H1 (cell line): ENCODE data around the gene PRKN. TPM values are rescaled to one million over a fixed set of nuclear protein-coding genes. Genes with fewer than 3 reads are reported as not detected.

ENCODE experiments used
- CBX8 ChIP-seq: fragments of 300-800, 300-1000 bp; sonication (generic); IDR thresholded peaks from 2 replicates; pipeline ENCODE4 v1.7.1; 2016; ENCODE audit warnings: low read depth, low read length, borderline replicate concordance
- CTCF ChIP-seq, 3 experiments: IDR thresholded peaks; 1 replicate in 2 of 3; 2 replicates in 1 of 3; pipeline versions ENCODE4 v1.5.1 to v1.6.1; 2011; ENCODE audit warnings: low read length in 3 of 3, mild to moderate bottlenecking in 3 of 3, inconsistent platforms in 2 of 3, low read depth in 1 of 3, moderate library complexity in 1 of 3; ENCODE audit not compliant: insufficient read depth in 1 of 3; ENCODE audit errors: control extremely low read depth in 1 of 3
- MAFK ChIP-seq: IDR thresholded peaks from 2 replicates; pipeline ENCODE4 v1.6.1; 2012; ENCODE audit warnings: low read depth, mild to moderate bottlenecking, improper control_type of control experiment, low read length
- NANOG ChIP-seq: IDR thresholded peaks from 2 replicates; pipeline ENCODE4 v1.6.1; 2011; ENCODE audit warnings: low read length, low read depth, mild to moderate bottlenecking, inconsistent platforms; ENCODE audit not compliant: insufficient read depth, poor library complexity, severe bottlenecking
- polyA plus RNA-seq, 7 experiments: library from polyadenylated mRNA; depleted of rRNA in 3 of 7; stranded (reverse) in 5 of 7; unstranded in 2 of 7; fragments of >200 nt in 5 of 7; fragments of 200-250 nt in 2 of 7; gene quantifications; 1 replicate in 5 of 7; 2 replicates in 1 of 7; 4 replicates in 1 of 7; pipeline versions ENCODE4 v1.2.1 to v1.2.3, GENCODE V29; 2011 to 2013; ENCODE audit warnings: missing spikeins in 2 of 7, mixed read lengths in 2 of 7
- total RNA-seq: library from RNA; stranded (reverse); fragmentation: NEBNext Ultra II Directional; extraction: Animal tissue kit (Norgen Biotek cat#: 25700); gene quantifications from 2 replicates; pipeline ENCODE4 v1.2.1, GENCODE V29; 2021

PRKN gene
- total and polyA plus RNA-seq, 2 of the 8 experiments (the other 6 are each of a cell fraction or from before 2014, with no cell fraction given): 0.13 to 0.29 TPM

- TF ChIP-seq CTCF (IDR thresholded peaks at IDR 0.05; ENCODE audit: control extremely low read depth in 1 of 3, insufficient read depth in 1 of 3, low read depth in 1 of 3, low read length in 3 of 3) (no peak), NANOG (no peak), MAFK (no peak), CBX8 (no peak)
Measured at GRCh38 chr6:161487694-161488093, 1239.9 kb downstream of the PRKN start (continued).
